KOPT-K1 (cell line): ENCODE measurements around the gene TINCR.

ENCODE experiments used
- H3K27ac ChIP-seq: fragments of 200-600 bp; sonication (generic); 2 replicates; pipeline ENCODE4 v1.5.1; 2016; ENCODE audit warnings: antibody characterized with exemption, mild to moderate bottlenecking, low read depth, low read length; ENCODE audit not compliant: poor library complexity, severe bottlenecking
- H3K36me3 ChIP-seq: fragments of 200-600 bp; sonication (generic); 2 replicates; pipeline ENCODE4 v1.5.1; 2017; ENCODE audit warnings: antibody characterized with exemption, mild to moderate bottlenecking, low read length, moderate library complexity; ENCODE audit not compliant: insufficient read depth
- H3K9me3 ChIP-seq: fragments of 200-600 bp; sonication (generic); 2 replicates; pipeline ENCODE4 v1.5.1; 2017; ENCODE audit warnings: antibody characterized with exemption, low read length, mild to moderate bottlenecking; ENCODE audit not compliant: insufficient read depth, poor library complexity, severe bottlenecking

The TINCR gene

DNA sequence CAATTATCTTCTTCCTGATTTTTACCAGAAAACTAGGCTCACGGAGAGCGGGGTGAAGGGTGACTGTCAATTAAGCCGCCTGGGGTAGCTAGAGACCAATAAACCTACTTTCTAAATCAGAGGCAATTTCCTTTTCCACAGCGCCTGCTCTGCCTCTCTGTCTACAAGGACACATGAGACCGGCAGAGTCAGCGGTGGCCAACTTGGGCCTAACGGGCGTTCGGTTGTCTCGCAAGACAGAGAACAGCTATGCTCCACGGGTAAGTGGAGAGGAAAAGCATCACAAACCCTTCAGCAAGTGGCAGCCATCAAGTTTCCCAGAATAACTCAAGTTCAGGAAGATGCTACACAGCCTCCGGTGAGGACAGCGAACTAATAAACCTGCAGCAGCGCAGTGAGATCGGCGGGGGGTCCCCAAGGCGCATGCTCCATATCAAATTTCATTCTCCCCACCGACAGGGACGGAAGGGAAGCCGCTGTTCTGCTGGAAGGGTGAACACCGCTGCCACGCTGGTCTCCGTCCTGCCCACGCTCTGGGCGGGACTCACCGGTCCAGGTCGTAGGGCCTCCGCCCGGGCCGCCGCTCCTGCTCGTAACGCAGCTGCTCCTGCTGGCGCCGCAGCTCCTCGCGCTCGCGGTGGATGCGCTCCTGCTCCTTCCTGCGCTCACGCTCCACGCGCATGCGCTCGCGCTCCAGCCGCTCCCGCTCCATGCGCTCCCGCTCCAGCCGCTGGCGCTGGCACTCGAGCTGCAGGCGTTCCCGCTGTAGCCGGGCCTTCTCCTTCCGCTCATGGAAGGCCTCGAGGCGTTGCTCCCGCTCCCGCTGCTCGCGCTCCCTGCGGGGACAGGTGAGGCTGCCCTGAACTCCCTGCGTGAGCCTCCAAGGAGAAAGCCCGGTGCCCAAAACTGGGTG, 25.8 kb upstream of the TINCR start:
- Histone ChIP-seq H3K9me3 (no peaks in the 10 kb centered on the region), H3K27ac (no peak overlapping the region), H3K36me3 (peaks cover 100% of the 10 kb centered on the region)

DNA sequence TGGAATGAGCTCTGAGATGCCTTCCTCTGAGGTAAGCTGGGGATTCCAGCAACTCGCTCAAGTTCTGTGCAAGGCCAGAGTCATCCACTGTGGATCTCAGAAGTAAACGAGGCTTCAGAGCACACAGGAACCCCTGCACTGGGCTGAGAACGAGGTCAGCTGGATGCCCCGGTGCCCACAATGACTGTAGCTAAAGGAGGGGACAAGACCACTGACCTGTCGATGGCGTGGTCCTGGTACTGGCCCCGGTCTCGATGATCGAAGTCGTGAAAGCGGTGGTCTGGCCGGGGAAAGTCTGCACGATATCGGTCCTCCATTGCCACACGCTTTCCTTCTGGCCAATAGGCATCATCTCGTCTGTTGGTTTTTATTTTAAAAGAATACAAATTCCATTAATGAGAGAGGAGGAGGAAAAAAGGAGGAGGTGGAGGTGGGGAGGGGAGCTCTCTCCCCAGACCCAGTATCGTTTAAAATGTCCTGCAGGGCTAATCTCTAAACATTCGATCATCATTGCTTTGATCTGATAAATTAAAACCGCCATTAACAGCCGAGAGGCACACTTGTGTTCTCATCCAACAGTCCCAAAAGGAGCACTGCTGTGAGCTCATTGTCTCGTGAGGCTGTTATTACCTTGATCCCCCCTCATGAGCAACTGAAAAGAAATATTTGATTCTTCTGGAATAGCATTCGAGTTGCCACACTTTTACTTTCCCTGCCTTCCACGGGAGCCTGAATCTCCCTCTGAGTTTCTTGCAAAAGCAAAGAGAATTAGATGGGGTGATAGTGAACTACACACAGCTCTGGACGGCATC, 25.0 kb upstream of the TINCR start:
- Histone ChIP-seq H3K27ac (no peak overlapping the region), H3K9me3 (no peaks in the 10 kb centered on the region), H3K36me3 (peaks cover 100% of the 10 kb centered on the region)

GRCh38 chr19:5591476-5591875, 23.7 kb upstream of the TINCR start:
- Histone ChIP-seq H3K9me3 (no peaks in the 10 kb centered on the region), H3K36me3 (peaks cover 100% of the 10 kb centered on the region), H3K27ac (no peak overlapping the region)

DNA sequence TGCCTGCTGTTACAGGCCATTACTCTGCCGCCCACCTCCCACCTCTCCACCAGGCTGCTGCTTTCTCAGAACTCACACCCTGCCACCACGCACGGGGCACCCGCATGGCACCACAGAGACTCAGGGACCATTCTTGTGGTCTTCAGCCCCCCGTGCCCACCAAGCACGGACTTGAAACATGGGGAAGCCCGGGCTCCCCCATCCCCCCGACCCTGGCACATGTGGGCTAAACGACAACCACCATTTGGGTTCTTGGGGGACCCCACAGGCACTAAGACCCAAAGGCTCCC, 23.1 kb upstream of the TINCR start:
- no peaks in the 10 kb centered on the region for H3K9me3 ChIP-seq
- no peak overlapping the region for H3K27ac ChIP-seq
- peaks cover 98% of the 10 kb centered on the region for H3K36me3 ChIP-seq

DNA sequence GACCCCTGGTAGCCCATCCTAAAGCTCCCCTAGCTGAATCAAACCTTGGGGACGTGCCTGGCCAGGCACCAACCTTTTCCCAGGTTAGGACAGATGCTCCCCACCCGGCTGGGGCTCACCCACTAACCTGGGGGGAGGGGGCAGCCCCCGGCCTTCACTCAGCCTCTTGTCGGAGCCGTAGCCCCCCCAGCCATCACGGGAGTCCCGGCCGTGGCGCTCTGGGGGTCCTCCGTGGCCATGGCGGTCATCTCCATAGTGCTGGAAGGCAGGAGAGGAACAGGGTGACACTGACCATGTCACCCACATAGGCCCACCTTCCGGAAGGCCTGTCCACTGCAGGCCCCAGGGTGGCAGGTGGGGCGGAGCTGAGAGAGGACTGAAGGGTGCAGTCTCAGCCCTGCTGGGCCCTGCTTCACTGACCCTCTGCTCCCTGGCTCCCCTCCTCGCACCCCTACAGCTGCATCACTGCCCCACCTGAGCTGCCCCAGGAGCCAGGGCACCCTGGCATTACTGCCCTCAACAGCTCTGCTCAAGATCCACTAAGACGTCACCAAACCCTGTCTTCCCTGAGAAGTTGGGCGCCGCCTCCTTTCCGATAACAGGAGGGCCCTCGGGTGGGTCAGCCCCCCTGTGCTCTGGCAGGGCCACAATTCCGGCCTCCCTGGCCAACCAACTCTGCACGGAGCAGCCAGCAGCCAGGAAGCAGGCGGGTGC, 22.6 kb upstream of the TINCR start:
- no peaks in the 10 kb centered on the region for H3K9me3 ChIP-seq
- H3K36me3 ChIP-seq = peaks cover 93% of the 10 kb centered on the region
- no peak overlapping the region for H3K27ac ChIP-seq

GRCh38 chr19:5588906-5589676, 21.3 kb upstream of the TINCR start:
- peaks cover 89% of the 10 kb centered on the region for H3K36me3 ChIP-seq
- no peaks in the 10 kb centered on the region for H3K9me3 ChIP-seq
- no peak overlapping the region for H3K27ac ChIP-seq

DNA sequence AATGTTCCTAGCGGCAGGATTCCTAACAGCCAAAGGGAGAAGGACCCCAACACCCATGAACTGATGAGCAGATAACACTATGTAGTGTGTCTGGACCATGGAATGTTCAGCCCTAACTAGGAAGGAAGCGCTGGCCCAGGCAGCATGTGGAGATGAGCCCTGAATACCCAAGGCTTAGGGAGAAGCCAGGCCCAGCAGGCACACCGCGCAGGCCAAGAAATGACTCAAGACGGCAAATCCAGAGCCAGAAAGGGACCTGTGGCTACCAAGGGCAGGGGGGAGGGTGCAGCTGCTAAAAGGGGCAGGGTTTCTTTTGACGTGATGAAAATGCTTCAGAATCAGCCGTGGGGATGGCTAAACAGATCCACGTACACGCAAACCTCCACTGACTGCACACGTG, 20.7 kb upstream of the TINCR start:
- H3K27ac ChIP-seq = no peak overlapping the region
- H3K9me3 ChIP-seq = no peaks in the 10 kb centered on the region
- peaks cover 89% of the 10 kb centered on the region for H3K36me3 ChIP-seq

DNA sequence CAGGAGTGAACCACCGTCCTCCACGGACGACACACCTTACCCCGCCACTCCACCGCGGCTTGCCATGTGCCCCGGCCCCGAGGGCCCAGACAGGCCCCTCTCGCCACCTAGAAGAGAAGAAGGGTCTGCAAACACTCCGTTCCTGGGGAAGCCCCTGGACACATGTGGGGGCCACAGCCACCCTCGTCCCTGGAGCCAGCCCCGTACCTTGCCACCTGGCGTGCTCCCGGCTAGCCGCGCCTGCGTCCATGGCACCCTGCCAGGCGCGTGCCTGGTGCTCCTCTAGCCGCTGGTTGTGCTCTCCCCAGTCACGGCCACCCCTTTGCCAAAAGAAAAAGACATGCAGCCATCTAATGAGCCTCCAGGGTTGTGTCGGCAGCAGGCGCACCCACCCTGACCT, 19.9 kb upstream of the TINCR start:
- no peaks in the 10 kb centered on the region for H3K9me3 ChIP-seq
- peaks cover 88% of the 10 kb centered on the region for H3K36me3 ChIP-seq
- peak overlapping the region; percentile 79 for H3K27ac ChIP-seq

DNA sequence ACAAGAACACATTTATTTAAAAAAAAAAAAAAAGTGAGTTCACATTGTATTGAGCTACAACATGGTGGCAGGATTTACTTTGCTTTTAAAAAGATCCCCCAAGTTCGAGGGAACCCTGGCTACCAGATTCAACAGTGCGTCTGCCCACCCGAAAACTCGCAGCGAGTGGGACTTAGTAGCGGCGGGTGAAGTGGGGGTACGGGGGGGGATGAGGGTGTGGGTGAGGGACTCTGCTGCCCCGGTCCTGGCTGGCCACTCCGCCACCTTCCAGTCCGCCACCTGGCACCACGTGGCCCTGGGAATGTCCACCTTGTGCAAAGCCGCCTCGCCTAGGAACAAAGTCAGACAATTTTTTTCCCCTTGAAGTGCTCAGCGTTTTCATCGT, 19.3 kb upstream of the TINCR start:
- H3K9me3 ChIP-seq = no peaks in the 10 kb centered on the region
- H3K27ac ChIP-seq = peak overlapping the region; percentile 79
- peaks cover 88% of the 10 kb centered on the region for H3K36me3 ChIP-seq

GRCh38 chr19:5586300-5587070, 18.7 kb upstream of the TINCR start:
- no peaks in the 10 kb centered on the region for H3K9me3 ChIP-seq
- peaks cover 88% of the 10 kb centered on the region for H3K36me3 ChIP-seq
- H3K27ac ChIP-seq = peak overlapping the region; percentile 79

- H3K27ac ChIP-seq = peak overlapping the region; percentile 79
- peaks cover 83% of the 10 kb centered on the region for H3K36me3 ChIP-seq
- H3K9me3 ChIP-seq = no peaks in the 10 kb centered on the region
These were observed 17.9 kb upstream of the TINCR start for GRCh38 chr19:5585461-5586299.

- no peak overlapping the region for H3K27ac ChIP-seq
- H3K9me3 ChIP-seq = no peaks in the 10 kb centered on the region
- peaks cover 37% of the 10 kb centered on the region; the same call in 1 of the 2 replicates for H3K36me3 ChIP-seq
These were observed 12.4 kb upstream of the TINCR start for GRCh38 chr19:5580161-5580571.

DNA sequence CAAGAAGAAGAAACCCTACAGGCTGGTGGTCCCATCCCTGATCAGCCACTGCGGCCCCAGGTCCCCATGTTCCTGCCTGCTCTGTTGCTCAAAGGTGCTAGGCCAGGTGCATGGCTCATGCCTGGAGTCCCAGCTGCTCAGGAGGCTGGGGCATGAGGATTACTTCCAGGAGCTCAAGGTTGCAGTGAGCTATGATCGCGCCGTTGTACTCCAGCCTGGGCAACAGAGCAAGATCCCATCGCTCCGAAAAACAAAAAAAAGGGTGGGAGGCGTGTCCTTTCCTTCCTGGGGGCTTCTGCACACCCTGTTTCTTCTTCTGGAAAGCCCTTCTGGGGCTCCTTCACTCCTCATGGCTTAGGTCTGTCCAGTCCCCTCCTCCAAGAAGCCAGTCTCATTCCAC, 11.9 kb upstream of the TINCR start:
- H3K36me3 ChIP-seq = peaks cover 34% of the 10 kb centered on the region; the same call in 1 of the 2 replicates
- H3K9me3 ChIP-seq = no peaks in the 10 kb centered on the region
- H3K27ac ChIP-seq = no peak overlapping the region
